IPS DF 4.7 (cell line): ENCODE data around the gene CYSLTR2.
"Not testable (repeated sequence)": the region's sequence is repeated elsewhere in the genome, so short reads cannot be mapped to it uniquely, and the experiment has no call there.

Experiments used
- DNase-seq: peaks from one replicate; pipeline ENCODE4 v3.0.0-alpha.2; 2013; ENCODE audit warnings: low spot score; ENCODE audit errors: extremely low read depth

Gene CYSLTR2

DNA sequence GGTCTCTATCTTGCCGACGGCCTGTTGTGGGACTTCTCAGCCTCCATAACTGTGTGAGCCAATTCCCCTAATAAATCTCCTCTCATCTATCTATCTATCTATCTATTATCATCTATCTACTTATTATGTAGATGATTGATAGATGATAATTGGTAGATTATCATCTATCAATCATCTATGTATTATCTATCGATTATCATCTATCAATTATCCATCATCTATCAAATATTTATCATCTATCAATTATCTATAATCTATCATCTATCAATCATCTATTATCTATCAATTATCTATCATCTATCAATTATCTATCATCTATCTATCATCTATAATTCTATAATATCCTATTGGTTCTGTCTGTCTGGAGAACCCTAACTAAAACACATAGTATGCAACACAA, 33.5 kb downstream of the CYSLTR2 start:
- DNase-seq: no peak

DNA sequence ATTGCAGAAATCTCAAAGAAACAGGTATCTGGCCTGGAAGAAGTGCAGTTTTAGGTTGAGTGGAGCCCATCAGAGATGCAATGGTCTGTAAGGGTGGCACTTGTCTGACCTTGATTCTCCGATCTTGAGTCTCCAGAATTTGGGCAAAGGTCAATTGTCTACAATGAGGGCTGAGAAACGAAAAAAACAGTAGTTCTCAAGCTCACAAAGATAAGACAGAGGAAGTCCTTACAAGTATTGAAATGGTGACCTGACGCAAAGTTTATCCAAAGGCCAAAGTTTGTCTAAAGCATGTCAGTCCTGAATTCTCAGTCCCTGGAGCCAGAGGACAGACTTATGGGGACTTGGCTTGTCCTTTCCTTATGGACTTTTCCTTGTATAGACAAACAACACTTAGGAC, 40.3 kb downstream of the CYSLTR2 start:
- no peak for DNase-seq

DNA sequence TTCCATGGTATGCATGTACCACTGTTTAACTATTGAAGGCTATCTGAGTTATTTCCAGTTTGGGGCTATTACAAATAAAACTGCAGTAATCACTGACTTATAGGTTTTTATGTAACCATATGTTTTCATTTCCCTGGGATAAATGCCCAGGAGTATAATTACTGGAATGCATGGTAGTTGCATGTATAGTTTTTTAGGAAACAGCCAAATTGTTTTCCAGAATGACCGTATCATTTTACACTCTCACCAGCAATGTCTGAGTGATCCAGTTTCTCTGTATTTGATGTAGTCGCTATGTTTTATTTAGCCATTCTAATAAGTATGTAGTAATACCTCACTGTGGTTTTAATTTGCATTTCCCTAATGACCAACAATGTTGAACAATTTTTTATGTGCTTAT, 42.0 kb downstream of the CYSLTR2 start:
- no peak for DNase-seq

DNA sequence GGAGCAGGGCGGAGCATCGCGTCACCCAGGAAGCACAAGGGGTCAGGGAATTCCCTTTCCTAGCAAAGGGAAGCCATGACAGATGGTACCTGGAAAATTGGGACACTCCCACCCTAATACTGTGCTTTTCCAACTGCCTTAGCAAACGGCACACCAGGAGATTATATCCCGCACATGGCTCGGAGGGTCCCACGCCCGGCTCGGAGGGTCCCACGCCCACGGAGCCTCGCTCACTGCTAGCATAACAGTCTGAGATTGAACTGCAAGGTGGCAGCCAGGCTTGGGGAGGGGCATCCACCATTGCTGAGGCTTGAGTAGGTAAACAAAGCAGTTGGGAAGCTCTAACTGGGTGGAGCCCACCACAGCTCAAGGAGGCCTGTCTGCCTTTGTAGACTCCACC, 42.9 kb downstream of the CYSLTR2 start:
- not testable (repeated sequence) for DNase-seq

DNA sequence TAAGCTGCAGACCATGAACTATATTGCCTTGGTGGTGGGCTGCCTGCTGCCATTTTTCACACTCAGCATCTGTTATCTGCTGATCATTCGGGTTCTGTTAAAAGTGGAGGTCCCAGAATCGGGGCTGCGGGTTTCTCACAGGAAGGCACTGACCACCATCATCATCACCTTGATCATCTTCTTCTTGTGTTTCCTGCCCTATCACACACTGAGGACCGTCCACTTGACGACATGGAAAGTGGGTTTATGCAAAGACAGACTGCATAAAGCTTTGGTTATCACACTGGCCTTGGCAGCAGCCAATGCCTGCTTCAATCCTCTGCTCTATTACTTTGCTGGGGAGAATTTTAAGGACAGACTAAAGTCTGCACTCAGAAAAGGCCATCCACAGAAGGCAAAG, 53.7 kb downstream of the CYSLTR2 start:
- DNase-seq: no peak

DNA sequence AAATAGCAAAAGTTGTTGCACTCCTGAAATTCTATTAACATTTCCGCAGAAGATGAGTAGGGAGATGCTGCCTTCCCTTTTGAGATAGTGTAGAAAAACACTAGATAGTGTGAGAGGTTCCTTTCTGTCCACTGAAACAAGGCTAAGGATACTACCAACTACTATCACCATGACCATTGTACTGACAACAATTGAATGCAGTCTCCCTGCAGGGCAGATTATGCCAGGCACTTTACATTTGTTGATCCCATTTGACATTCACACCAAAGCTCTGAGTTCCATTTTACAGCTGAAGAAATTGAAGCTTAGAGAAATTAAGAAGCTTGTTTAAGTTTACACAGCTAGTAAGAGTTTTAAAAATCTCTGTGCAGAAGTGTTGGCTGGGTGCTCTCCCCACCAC, 55.0 kb downstream of the CYSLTR2 start:
- DNase-seq: no peak

DNA sequence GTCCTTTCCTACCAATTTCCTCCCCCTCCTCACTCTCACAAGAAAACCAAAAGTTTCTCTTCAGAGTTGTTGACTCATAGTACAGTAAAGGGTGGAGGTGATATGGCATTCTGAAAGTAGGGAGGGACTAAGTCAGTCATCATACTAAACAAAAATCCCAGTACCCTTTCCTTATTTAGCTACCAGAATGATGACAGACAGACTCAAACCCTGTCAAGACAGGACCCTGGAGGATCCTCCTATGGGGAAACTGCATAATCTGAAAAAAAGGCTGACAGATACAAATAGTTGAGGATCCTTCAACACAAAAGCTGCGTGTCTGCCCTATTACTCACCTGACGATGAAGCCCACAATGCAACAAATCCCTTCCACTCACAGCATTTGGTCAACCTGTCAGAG, 55.5 kb downstream of the CYSLTR2 start:
- no peak for DNase-seq

DNA sequence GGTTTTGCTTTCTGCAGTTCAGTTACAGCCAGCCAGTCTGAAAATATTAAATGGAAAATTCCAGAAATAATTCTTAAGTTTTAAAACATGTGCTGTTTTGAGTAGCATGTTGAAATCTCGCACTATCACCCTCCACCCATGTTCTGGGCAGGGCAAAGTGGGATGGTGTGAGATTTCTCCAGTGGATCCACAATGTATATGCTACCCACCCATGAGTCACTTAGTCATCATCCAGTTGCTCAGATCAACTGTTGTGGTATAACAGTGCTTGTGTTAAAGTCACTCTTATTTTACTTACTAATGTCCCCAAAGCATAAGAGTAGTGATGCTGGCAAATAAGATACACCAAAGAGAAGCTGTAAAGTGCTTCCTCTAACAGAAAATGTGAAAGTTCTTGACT, 56.4 kb downstream of the CYSLTR2 start:
- no peak for DNase-seq

DNA sequence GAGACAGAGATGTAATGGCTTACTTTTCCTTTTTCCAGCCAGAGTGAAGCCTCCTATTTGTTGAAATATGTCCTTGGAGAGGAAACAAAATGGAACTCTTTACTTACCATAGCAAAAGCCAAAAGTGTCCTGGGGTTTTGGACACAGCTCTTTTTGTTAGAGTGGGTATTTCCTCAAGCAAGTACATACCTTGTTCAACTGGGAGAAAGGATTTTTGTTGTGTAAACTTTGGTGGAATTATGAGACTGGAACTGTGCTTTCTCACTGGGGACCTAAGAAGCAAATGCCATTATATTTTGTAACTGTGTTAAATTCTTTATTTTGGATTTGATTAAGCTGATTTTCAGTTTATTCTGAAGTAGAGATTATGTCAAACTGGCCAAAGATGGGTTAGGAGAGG, 58.4 kb downstream of the CYSLTR2 start:
- no peak for DNase-seq

DNA sequence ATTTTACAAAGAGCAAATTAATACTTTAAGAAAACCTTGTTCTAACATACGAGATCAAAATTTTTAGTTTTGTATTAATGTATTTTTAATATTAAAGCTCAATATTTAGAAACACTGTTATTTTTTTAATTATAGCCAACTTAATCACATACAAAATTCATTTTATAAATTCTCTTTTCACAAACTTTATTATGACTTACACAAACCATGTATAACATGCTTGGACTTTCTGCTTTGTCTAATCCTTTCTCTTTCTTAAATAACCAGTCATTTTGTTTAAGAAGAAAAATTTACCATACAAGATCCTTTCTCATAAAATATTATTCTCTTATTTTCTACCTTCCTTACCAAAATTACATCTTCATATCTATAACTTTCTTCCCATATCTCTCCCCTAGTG, 62.2 kb downstream of the CYSLTR2 start:
- no peak for DNase-seq

DNA sequence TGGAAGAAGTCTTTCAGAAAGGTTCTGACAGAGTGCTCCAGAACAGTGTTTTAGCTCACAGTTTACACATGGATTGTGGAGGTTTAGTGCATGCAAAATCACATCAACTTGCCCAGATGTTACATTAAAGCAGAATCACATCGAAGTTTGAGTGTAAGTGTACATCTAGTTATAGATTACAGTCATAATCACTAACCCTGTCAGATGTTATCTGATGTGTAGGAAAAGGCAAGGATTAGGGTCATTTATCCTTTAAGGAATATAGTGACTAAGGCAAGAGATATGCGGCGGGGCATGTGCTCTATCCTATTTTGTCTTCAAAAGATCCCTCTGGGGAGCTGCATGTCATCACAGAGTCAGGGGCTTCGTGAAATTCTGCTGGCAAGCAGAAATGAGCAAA, 66.9 kb downstream of the CYSLTR2 start:
- no peak for DNase-seq

DNA sequence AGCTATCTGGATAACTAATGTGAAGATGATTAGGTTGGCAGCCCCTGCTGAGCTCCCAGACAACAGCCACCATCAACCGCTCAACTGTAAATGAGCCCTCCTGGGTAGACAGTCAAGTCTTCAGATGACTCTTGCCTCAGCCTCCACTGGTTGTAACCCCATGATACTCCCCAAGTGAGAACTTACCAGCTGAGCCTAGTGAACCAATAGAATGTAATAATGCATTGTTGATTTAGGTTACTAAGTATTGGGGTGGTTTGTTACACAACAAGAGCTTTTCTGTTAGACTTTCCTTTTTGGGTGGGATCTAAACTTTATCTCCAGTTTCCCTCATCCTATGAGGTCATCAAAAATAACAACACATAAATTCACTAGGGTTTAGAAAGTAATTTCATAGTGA, 69.4 kb downstream of the CYSLTR2 start:
- no peak for DNase-seq

DNA sequence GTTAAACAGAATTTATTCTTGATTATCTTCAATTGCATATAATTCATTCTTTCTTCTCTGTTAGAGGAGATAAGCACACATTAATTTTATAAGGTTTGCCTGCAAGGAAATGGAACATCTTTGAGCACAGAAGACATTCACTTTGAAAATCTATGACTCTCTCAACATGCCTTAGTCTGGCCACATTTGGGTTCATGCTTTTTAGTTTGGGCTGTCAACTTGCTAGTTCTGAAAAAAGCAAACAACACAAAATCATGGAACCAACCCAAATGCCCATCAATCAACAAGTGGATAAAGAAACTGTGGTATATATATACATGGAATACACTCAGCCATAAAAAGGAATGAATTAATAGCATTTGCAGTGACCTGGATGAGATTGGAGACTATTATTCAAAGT, 71.5 kb downstream of the CYSLTR2 start:
- no peak for DNase-seq

DNA sequence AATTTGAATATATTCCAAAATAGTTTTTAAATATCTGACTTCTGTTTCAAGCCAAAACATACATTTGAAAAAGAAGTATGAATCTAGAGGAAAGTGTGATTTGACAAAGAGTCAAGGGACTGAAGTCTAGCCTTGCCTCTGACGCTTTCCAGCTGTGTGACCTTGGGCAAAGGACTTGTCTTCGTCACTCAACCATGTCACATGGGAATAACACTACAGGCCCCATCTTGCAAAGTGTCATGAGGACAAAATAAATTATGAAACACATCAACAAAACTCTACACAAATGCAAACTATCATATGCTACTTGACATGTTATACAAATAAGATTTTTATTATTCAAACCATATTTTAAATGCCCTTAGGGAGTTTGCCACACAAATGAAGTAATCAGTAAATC, 73.0 kb downstream of the CYSLTR2 start:
- DNase-seq: no peak

DNA sequence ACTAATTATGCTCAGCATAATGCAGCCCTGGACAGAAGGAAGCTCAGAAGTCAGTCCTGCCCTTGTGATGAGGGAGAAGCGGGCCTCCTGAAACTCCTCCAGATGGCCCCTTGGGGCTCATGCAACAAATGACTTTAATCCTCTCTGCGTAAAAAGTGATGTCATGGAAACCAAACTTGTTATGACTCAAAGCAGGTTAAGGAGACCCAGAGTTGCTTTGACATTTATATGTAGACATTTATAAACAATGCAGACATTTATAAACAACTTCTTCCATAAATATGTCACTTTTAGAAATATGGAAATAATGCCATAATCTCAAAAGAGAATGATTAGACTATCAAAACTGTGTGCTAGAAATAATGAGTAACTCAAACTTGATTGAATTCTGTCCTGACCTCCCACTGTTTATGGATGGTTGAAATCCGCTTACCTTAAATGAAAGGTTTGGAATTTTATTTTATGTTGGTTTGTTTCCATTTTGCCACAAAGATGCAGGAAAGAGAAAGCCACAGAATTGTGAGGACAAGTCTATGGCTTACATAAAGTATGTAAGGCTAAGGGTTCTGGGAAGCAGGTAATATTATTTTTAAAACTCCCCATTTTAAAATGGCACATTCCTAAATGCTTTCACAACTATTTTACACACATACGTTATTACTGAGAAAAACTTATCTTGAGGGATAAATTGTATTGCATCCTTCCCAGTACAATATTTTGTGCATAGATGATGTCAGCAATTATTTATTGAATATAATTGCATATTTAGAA, 73.7 kb downstream of the CYSLTR2 start:
- no peak for DNase-seq

DNA sequence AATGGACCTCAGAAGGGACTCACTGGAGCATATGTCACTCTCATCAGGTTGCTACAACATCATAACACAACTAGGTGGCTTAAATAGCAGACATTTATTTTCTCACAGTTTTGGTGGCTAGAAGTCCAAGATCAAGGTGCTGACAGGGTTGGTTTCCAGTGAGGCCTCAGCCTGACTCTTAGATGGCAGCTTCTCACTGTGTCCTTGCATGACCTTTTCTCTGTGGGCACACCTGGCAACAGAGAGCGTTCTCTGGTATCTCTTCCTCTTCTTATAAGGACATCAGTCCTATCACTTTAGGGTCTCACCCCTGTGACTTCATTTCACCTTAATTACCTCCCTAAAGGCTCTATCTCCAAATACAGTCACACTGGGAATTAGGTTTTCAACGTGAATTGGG, 74.5 kb downstream of the CYSLTR2 start:
- DNase-seq: no peak

DNA sequence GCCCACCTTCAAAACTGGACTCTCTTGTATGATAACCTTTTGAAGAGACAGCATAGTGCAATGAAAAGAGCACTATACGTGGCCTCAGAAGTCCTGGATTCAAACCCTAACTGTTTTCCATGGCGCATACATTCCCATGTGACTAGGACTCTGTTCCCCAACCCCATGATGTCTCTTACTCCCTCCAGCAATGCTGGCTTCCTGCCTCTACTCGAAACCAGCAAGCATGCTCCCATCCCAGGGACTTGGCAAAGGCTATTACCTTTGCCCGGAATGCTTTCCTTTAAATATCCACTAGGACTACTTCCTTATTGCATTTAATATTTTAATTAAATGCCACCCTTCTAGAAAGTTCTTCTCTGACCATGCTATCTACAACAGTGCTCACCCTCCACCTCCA, 75.1 kb downstream of the CYSLTR2 start:
- DNase-seq: no peak

DNA sequence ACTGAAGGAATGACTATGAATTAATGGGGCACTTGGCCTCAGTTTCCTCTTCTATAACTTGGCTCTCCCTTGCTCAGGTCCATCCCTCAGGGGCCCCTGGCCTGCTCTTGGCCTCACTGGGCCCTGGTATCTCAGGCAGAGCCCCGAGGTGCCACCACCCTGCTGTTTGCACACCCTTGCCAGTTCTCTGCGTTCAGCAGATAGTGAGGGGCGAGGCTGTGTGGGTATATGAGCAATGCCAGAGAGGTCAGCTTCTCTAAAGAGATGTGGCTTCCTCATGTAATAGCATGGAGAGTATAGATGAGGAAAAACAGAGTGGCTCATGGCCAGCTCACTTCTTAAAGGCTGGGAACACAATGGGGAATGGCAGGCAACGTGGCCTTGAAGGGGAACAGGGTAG, 76.1 kb downstream of the CYSLTR2 start:
- DNase-seq: no peak

DNA sequence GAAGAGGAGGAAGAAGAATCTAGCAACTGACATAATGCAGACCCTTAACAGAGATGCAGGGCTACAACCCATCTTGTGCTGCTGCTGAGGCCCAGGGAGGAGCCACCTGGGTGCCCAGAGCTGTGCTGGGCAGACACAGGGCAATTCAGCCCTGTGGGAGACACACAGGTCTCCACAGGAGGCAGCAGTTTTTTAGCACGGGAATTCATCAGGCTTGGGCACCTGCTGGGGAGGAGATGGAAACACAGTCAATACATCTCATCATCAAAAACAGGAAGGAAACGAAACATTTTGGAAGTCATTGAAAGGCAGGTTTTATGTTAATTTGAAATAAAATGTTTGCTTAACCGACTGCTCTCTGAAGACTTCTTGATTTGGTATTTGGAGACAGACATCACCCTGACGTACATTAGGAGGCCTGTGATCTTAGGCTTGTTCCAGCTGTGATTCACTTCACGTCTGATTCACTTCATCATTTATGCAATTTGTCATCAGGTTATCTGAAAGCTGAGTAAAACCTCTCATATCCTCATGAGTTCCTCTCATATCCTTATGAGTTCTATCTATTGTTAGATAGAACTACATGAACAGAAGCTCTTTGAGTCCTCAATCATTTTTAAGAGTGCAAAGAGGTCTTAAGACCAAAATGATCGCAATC, 77.4 kb downstream of the CYSLTR2 start:
- DNase-seq: no peak

DNA sequence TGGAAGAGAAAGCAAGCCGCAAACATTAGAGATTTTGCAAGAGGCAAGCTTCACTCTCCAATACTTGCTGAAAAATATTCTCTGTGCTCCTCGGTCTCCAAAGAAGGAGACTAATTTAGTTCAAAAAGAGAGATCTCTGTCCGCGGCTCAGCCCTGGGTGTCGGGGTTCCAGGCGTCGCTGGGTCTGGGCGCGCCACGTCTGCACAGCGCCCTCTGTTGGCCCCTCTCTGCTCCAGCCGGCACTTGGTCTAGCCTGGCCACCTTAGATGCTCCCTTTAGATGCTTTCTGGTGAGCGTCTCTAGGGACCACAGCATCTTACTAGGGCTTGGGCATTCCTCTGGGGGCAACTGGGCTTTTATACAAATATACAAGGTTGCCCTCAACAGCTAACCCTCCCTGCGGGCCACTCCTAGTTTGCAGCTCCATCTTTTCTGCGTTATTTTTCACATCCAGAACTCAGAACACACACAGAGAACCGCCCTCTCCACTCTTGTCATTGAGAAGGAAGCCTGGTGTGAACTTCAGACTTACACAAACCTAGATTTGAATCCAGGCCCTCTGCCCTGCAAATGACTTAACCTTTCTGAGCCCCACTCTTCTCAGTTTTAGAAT, 78.3 kb downstream of the CYSLTR2 start:
- DNase-seq: peak; percentile 44

DNA sequence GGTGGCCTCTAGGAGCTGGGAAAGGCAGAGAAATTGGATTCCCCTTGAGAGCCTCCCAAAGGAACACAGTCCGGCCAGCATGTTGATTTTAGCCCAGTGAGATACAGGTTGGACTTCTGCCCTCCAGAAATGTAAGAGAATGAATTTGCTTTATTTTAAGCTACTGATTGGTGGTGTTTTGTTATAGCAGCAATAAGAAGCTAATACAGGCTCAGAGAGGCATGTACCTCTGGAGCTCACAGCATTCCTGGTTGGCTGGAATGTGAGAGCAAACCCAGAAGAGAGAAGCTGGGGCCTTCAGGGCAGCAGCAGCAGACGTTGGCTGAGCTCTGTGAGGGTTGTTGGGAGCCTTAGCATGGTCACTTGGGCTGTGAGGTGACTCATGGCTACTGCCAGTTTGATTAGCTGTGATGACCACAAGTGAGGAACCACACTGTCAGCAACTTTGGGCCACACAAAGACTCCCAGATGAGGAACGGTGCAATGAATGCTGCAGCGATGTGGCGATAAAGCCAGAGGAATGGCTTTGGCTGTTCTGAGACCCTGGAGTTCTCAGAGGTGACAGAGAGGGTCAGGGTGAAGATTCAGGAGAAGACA, 80.1 kb downstream of the CYSLTR2 start:
- no peak for DNase-seq

DNA sequence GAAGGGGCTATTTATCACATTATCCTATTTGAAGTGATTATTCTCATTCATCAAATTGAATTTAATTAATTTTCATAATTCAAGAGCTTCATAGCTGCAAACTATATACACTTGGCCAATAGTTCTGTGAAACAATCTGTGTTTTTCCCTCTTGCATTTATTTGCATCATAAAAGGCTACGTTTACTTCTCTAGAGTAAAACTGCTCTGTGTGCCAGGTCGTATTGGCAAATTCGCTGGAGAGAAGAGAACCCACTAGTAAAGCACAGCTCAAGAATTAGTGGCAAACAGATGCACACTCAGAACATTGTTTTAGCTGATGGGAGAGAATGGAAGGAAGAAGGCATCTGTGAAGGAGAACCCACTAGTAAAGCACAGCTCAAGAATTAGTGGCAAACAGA, 81.8 kb downstream of the CYSLTR2 start:
- DNase-seq: no peak
